ENCODE measurements around the gene NOP53.
"Not testable (repeated sequence)": the region's sequence is repeated elsewhere in the genome, so short reads cannot be mapped to it uniquely, and the experiment has no call there.

Gene NOP53

DNA sequence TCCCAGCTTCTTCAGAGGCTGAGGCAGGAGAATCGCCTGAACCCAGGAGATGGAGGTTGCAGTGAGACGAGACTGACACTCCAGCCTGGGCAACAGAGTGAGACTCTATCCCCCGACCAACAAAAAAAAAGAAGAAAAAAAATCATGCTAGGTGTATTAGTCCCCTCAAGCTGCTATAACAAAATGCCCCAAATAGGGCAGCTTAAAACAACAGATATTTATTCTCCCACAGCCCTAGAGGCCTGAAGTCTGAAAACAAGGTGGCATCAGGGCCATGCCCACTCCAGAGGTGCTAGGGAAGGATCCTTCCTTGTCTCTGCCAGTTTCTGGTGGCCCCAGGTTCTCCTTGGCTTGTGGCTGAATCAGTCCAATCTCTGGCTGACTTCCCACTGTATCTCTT lies 40.7 kb upstream of the NOP53 start:
- Histone ChIP-seq H3K4me3 (ENCODE audit: low read depth in 1 of 2, low read length in 1 of 2) (no peak overlapping the region), H3K27ac (no peak overlapping the region), H3K27me3 (peaks cover 21% of the 10 kb centered on the region), H3K36me3 (peaks cover 36% of the 10 kb centered on the region), H3K9me3 (no peaks in the 10 kb centered on the region), H3K4me1 (ENCODE audit: control insufficient read depth in 1 of 2, insufficient read depth in 1 of 2, low read depth in 1 of 2, low read length in 1 of 2) (no peaks in the 10 kb centered on the region)
- TF ChIP-seq CTCF (IDR thresholded peaks at IDR 0.05), result no peak

- Histone ChIP-seq H3K27me3 (peaks cover 32% of the 10 kb centered on the region), H3K9me3 (no peaks in the 10 kb centered on the region), H3K36me3 (peaks cover 10% of the 10 kb centered on the region), H3K27ac (no peak overlapping the region), H3K4me3 (ENCODE audit: low read depth in 1 of 2, low read length in 1 of 2) (no peak overlapping the region), H3K4me1 (ENCODE audit: control insufficient read depth in 1 of 2, insufficient read depth in 1 of 2, low read depth in 1 of 2, low read length in 1 of 2) (no peaks in the 10 kb centered on the region)
- TF ChIP-seq CTCF (IDR thresholded peaks at IDR 0.05), result peak; percentile 67
Measured at GRCh38 chr19:47707135-47707925, 38.0 kb upstream of the NOP53 start.

DNA sequence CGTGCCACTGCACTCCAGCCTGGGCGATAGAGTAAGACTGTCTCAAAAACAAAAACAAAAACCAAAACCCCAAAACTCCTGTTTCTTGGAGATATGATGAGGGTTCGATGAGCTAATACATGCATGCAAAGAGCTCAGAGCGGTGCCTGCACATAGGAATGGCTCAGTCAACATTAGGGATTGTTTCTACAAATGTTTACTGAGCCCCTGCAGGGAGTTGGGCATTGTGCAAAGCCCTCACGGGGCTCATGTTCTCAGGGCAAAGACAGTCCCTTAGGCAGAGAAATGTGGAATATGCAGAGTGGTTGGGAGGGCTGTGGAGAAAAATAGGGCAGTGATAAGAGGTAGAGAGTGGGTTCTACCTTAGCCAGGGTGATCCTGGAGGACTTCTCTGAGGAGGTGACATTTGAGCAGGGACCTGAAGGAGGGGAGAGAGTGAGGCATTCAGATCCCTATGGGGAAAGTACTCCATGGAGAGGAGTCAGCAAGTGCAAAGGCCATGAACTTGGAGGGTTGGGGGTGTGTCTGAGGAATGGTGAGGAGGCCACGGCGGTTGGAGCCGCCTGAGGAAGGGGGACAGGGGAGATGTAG lies 33.6 kb upstream of the NOP53 start:
- no peak overlapping the region for H3K27ac ChIP-seq
- no peaks in the 10 kb centered on the region for H3K9me3 ChIP-seq
- peaks cover 0 to 4% of the 10 kb centered on the region in 2 experiments for H3K4me1 ChIP-seq (ENCODE audit: control insufficient read depth in 1 of 2, insufficient read depth in 1 of 2, low read depth in 1 of 2, low read length in 1 of 2)
- no peak overlapping the region for H3K4me3 ChIP-seq (ENCODE audit: low read depth in 1 of 2, low read length in 1 of 2)
- no peak for TF ChIP-seq CTCF (IDR thresholded peaks at IDR 0.05)
- peaks cover 56% of the 10 kb centered on the region for H3K27me3 ChIP-seq
- no peaks in the 10 kb centered on the region for H3K36me3 ChIP-seq

- no peaks in the 10 kb centered on the region for H3K9me3 ChIP-seq
- H3K36me3 ChIP-seq, result no peaks in the 10 kb centered on the region
- H3K4me1 ChIP-seq (ENCODE audit: control insufficient read depth in 1 of 2, insufficient read depth in 1 of 2, low read depth in 1 of 2, low read length in 1 of 2), result peaks cover 0 to 4% of the 10 kb centered on the region in 2 experiments
- TF ChIP-seq CTCF (IDR thresholded peaks at IDR 0.05), result peak; percentile 36
- H3K27ac ChIP-seq, result no peak within 1 kb of the TSS
- H3K27me3 ChIP-seq, result peaks cover 46% of the 10 kb centered on the region
- H3K4me3 ChIP-seq (ENCODE audit: low read depth in 1 of 2, low read length in 1 of 2), result no peak within 1 kb of the TSS
Measured at GRCh38 chr19:47713046-47714021, 32.0 kb upstream of the NOP53 start, which contains the start of gene EHD2. TSS of gene EHD2 (plus strand) at chr19:47713422. CDS start at chr19:47716613, 3,191 bp downstream.

DNA sequence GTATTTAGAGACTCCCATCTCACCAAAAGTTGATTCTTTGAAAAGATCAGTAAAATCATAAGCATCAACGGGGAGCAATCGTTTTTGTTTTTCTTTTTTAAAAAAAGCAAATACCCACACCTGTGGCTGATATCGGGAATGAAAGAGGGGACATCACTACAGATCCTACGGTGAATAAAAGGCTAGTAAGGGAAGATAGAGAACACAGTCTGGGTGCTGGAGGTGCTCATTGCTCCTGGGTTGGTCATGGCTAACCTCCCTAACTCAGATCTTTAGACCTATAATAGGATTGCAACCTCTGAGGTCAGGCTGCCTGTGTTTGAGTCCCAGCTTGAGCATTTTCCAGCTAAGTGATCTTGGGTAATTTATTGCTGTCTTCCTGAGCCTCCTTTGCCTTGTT lies 31.0 kb upstream of the NOP53 start:
- TF ChIP-seq CTCF (IDR thresholded peaks at IDR 0.05), result no peak
- Histone ChIP-seq H3K4me3 (ENCODE audit: low read depth in 1 of 2, low read length in 1 of 2) (no peak overlapping the region), H3K4me1 (ENCODE audit: control insufficient read depth in 1 of 2, insufficient read depth in 1 of 2, low read depth in 1 of 2, low read length in 1 of 2) (peaks cover 0 to 4% of the 10 kb centered on the region in 2 experiments), H3K9me3 (no peaks in the 10 kb centered on the region), H3K27me3 (peaks cover 46% of the 10 kb centered on the region), H3K27ac (no peak overlapping the region), H3K36me3 (no peaks in the 10 kb centered on the region)

- not testable (repeated sequence) for H3K36me3 ChIP-seq; H3K27ac ChIP-seq; H3K4me1 ChIP-seq (ENCODE audit: control insufficient read depth in 1 of 2, insufficient read depth in 1 of 2, low read depth in 1 of 2, low read length in 1 of 2); H3K9me3 ChIP-seq; H3K4me3 ChIP-seq (ENCODE audit: low read depth in 1 of 2, low read length in 1 of 2)
- peaks cover 46% of the 10 kb centered on the region for H3K27me3 ChIP-seq
Measured at GRCh38 chr19:47714855-47715254, 30.5 kb upstream of the NOP53 start.
